GM19043 (cell line): ENCODE results near the gene CLDN24.
"Not testable (repeated sequence)": the region's sequence is repeated elsewhere in the genome, so short reads cannot be mapped to it uniquely, and the experiment has no call there.

Source experiments
- ATAC-seq: cut with Tn5 transposase; IDR thresholded peaks from one replicate; pipeline ENCODE4 v1.9.1; 2021; ENCODE audit warnings: low read depth; ENCODE audit not compliant: unreplicated experiment

CLDN24 gene

DNA sequence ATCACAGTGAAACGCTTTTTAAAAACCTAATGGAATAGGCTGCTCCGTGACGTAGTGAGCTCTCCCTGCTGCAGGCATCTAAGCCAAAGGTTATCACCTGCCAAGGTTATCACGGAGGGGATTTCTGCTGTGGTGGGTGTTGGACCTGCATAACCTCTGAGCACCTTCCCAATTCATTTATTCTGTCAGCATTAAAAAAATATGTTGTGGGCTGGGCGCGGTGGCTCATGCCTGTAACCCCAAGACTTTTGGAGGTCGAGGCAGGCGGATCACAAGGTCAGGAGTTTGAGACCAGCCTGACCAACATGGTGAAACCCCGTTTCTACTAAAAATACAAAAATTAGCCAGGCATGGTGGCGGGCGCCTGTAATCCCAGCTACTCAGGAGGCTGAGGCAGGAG is 1.8 kb upstream of the CLDN24 start:
- ATAC-seq: not testable (repeated sequence)

DNA sequence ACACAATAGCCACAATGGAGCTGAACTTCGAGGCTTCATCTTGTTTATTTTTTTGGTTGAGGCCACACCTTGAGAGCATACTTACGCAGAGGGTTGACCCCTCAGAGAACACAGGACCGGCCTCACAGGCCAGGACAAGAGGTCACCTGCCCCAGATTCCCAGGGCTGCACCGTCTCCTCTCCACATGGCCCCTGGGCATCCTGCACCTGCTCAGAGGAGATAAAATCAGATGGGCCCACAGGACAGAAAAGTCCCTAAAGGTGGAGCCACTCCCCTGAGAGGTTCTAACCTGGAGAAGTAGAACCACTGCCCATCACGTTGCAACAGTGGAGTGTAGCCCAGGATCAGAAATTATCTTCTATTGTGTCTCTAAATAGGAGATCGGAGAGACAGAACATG is 1.1 kb upstream of the CLDN24 start:
- no peak for ATAC-seq

DNA sequence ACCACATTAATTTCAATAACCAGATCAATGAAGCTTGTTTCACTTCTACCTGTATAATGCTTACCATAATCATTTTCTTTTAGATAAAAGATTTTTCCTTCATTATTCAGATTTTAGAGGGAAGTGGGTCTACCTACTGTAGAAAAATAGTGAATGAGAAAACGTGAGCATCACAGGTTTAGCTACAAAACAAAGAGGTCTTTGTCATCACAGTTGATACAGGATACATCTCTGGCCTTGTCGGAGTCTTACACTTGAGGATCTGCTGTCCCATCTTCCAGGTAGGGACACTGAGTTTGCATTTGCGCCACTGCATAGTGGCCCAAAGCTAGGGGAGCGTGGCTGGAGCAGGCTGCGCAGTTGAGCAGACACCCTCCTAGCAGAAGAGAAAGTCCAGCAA is 710 bp downstream of the CLDN24 start:
- ATAC-seq: no peak

DNA sequence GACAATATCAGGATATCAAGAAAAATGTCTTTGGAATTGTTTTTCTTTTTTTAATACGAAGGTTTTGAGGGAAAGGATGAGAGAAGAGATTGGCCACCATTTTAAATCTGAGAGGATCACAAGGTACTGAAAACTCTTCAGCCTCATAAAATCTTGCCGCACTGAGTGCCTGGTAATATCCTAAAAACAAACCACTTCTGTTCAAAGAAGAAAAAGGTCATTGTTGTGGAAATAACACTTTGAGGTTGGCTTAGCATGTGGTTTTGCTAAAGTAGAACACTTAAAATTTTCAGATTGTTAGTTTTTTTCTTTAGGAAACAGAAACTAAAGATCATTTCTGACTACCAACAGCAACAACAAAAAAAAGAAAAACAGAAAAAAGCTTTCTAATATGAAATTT is 1.1 kb downstream of the CLDN24 start:
- no peak for ATAC-seq

DNA sequence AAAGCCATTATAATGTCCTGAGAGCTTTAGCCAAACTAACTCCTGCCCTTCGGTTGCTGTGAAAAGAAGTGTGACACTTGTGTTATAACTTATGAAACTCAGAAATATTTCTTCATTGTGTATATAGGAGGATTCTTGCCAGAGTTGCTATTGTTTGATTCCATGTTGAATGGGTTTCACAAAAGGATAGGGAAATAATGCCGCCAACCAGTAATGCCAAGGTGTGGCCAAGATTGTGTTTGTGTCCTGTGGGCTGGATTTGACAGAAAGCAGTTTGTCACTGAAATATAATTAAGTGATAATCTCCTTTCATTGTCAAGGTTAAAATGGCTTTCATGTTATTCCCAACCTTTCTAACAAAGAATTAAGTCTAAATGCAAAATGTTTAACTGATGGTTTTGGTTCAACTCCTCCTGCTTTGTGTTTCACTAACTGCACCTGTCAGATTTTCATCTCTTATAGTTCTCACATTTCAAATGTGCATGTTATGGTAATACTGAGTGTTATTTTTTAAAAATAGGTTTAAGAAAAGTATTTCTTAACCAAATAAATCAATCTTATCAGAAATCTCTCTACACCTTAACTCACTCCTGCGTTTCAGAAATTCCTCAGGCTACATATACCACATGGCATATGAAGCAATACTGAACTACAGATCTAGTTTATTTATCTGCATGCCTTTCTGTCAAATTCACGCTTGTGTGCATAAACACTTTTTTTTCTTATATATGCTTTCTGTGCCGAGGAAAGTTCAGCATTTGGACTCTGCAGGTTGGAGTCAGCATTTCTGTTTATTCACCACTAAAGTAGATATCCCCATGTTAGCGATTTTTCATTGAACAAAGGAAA is 1.8 kb downstream of the CLDN24 start, which contains the start of gene CLDN22:
Gene CLDN22, minus strand, starts transcription at position 66 of the 849 bp plus-strand sequence. Its CDS starts 58 bp downstream, at position 8.
- no peak for ATAC-seq

DNA sequence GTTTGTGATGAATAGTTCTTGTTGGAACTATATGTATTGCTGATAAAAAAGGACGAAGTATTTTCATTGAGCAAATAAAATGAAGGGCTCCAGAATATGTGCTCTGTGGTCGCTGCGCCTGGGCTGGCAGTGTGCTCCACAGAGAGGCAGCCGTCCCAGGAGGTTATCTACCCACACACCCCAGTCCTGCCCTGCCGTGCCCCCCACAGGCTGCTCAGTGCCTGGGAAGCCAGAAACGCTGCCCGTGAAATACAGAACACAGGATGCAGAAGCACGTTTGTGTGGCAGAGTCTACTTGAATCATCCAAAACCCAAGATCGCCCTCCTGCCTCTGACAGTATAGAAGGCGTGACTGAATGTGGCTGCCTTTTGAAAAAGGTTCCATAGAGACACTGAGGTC is 3.6 kb downstream of the CLDN24 start:
- no peak for ATAC-seq

DNA sequence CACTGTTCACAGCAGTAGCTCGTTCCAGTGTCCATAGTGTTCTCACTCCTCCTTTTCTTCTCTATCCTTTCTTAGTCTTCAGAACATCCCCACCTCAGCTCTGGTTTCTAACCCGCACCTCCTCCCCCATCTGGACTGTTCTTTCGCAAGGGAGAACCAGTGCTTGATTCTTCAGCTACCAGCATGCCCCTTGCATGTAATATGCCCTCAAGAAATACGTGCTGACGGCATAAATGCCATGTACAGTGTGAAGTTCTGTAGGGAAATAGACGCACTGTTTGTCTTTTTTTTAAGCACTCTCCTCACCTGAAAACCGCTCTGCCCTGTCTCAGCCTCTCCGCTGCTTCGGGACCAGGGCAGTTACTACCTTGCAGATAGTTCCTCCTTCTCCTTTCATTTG is 7.4 kb downstream of the CLDN24 start:
- no peak for ATAC-seq

DNA sequence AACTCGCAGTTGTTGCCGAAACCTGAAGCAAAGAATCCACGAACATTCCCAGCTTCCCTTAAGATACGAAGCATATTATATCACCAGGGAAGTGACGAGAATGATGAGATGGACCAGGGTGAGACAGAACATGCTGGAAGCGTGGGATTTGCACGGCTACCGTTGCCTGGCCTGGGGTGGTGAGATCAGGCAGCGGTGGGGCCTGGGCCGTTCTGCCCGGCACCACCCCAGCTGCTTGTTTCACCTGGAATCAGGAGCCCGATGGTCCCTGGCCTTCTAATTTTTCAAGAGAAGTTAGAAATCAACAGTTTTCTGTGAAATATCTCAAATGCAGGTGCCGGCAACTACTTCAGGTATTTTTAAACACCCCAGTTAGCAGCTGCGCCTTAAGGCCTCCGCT is 7.9 kb downstream of the CLDN24 start:
- no peak for ATAC-seq

DNA sequence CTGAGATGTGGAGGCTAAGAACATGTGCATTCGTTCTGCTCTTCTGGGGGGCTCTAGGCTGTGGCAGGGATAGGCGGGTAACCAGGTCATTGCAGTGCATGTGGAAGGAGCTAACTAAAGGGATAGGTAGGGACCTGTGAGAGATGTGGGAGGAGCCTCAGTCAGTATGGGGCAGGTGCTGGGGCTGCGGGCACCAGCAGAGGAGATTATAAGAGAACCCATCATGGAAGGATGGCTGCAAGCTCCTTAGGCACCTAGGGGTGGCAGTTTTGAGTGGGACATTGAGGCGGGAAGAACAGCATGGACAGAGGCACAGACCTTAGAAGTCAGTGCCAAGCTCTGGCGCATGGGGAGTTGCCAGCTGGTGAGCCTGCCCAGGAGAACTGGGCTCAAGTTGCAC is 9.4 kb downstream of the CLDN24 start:
- no peak for ATAC-seq

DNA sequence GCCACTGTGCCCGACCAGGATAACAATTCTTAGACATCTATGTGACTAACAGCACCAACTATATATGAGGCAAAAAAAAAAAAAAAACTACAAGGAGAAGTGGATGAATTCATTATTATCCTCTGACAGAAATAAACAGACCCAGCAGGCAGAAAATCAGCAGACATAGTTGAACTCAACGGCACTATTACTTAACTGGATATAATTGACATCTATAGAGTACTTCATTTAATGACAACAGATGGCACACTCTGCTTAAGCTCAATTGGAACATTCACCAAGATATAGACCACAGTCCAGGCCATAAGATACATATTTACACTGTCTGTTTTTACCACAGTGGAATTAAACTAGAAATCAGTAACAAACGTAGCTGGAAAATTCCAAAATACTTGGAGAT is 15.4 kb downstream of the CLDN24 start:
- ATAC-seq: no peak

DNA sequence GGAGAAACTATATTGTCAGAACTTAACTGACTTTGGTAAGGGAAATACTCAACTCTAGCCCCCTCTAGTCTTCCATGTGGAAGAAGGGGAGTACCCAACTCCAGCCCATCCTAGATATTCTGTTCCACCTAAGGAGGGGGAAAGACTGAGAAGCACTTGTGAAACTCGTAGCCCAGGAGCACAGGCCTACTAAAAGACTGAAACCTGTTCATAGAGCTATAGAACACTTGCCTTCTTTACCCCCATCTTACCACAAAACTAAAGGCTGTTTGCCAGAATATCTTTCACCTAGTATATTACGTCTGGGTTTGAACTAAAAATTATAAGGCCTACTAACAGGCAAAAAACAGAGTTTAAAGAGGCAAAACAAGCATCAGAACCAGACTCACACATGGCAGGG is 17.7 kb downstream of the CLDN24 start:
- ATAC-seq: no peak

DNA sequence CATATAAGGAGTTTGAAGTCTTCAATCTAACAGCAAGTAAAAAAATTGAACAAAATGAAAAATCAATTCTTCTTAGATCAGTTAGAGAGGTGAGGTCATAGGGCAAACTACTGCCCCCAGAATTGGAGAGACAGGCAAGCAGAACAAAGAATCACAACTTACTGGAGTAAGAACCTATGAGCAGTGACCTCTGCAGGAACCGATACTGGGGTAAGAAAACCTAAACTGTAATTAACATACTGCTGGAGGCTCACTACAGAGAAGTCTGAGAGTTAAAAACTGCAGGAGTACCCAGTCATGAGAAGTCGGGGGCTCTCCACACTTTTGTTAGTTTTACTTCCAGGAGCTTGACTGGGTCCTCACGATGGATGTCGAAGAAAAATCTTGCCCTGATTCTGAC is 18.2 kb downstream of the CLDN24 start:
- ATAC-seq: no peak

DNA sequence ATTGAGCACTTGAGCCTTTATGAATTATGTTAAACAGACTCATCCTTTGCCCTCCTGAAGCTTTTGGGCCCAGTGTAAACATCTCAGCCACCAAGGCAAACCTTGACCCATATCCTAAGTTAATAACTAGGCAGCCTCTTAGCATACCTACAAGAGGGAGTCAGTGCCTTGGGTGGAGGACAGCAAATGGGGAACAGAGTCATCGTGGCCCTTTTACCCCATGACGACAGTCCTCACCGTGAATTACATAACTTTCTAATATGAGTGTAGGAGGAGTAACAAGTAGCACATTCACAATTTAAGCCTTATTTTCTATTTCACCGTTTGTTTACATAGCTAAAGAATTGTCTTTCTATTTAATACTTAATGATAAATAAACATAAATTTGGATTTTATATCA is 18.9 kb downstream of the CLDN24 start:
- no peak for ATAC-seq

DNA sequence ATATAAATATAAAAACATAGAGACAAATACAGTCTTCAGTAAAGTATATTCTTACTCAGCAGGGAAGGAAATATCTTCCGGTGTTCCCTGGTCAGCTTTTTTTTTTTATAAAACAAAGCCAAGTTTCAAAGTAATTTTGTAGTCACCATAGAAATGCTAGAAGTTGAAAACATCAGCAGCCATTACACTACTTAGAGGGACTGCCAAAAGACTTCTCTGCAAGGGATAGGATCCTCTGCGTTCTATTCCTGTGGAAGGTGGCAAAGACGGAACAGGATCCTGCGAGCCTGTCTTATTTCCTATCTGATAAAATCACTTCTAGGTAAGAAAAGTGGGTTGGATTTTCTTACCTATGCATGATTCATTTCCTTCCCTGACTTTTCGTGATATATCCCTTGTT is 21.6 kb downstream of the CLDN24 start:
- ATAC-seq: no peak

DNA sequence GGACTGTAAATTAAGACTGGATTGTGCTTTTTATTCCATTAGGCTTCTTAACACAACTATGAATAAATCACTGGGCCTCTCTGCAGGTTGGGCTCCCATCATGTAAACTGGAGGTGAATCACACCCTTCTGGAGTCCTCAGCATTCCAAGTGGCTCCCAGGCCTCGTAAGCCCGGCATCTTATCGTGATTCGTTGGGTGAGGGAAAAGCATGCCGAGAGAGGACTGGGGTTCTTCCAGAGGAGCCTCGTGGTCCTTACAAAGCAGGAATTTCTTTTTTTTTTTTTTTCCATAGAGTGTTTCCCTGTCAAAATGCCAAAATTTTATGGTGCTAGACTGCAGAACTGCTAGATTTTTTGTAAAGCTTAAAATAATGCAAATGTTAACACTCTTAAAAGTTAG is 22.2 kb downstream of the CLDN24 start:
- no peak for ATAC-seq

DNA sequence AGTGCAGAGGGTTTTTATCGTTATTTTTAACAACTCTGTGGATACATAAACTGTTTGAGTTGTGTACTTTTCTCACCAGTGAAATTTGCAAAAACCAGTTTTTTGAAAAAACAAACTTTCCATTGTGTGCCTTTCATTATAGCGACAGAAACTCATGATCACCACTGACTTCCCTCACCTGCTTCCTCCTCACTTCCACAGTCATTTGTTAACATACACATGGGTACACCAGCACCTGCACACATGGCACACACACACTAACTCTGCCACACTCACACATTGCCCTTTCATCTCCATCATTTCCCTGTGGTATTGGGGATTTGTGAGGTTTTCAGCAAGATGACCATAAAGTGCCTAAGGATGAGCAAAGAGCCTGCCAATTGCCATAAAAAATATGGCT is 22.8 kb downstream of the CLDN24 start:
- no peak for ATAC-seq

DNA sequence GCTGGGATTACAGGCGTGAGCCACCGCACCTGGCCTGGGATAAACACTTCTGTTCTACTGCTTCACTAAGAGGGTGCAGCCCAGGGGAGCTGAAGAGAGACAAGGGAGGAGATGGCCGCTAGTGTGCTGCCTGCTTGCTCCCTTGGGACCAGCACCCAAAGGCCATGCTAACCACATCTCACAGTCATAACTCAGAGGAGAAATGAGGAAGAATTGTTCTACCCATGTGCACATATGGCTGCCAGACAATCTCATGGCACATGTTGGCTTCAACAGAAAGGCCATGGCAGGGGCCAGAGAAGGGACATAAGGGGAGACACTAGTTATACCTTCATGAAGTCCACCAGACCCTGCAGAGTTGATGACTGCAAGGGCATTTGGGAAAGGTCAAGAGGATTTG is 24.6 kb downstream of the CLDN24 start:
- ATAC-seq: peak; percentile 79

DNA sequence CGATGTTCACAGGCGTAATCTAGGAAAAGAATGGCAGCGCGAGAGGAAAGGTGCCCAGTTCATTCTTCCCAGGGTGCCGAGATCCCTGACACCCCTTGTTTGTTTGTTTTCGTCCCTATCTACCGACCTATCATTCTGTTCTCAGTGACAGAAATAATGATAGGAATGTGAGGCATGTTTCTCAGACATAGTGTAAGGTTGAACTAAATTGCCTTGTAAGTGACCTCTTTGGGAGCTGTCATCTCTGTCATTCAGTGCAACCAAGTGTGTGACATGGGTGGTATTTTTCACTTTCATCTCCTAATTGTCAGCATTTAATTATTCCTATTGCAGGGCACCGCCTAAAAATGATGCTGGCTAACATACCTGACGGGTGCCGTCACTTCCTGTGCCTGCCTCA is 26.5 kb downstream of the CLDN24 start:
- ATAC-seq: no peak

DNA sequence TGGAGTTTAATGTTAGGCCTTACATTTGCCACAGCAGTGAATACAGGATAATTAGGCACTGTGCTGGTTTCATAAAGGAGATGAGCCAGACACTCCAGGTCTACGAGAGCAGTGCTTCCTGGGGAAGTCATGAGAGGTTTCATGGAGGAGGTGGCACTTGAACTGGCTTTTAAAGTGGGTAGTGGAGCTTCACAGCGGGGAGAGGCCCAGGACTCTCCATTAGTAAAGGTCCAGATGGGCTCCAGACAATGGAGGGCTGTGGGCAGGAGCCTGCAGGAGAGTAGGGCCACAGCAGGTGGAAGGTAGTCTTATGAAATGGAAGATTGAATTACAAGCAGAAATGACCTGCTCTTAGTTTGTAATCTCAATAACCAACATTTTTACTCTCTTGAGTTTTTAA is 31.2 kb downstream of the CLDN24 start:
- no peak for ATAC-seq

DNA sequence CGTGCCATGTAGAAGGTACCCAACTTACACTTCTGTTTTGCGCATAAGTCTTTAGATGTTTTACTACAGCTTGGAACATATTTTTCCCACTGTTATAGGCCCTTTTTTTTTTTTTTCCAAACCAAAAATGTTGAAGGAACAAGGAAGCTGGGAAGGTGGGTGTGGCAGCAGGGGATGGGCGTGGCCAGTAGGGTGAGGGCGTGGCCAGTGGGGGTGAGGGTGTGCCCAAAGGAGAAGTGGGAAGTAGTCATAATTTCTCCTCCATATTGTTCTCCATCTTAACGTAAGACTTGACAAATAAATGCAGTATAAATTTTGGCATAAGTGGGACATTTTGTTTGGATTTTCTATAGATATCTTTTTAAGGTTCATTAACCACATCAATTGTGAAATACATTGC is 32.5 kb downstream of the CLDN24 start:
- ATAC-seq: no peak

DNA sequence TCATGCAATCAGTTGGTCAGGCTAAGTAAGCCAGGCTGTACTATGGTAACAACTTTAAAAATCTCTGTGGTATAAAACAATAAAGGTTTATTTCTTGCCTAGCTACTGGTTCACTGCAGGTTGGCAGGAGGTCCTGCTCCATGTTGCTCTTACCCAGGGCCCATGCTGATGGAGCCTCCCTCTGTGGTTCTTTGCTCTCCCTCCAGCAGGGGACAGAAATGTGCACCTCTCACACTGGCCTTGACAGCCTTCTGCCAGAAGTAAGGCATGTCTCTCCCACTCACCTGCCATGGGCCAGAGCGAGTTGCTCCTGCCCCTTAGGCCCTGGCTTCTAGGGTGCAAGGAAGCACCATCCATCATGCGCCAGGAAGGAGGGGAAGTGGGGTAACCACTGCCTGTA is 33.3 kb downstream of the CLDN24 start:
- ATAC-seq: no peak

DNA sequence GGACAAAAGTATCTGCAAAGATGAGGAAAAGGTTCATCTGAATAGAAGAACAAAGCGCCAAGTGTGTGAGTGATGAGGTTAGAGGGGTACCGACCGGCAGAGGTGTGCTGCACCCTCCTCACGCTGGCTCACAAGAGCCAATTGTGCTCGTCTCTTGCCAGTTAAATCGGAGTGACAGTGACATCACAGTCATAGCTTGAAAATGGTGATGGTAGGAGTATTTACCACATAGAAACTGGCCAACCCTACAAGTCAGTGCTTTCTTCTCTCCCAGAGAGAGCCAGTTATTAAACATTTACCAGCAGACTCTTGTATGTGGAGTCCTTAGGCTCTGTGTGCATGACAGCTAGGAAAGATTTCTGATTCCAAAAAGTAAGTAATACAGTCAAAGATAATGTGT is 34.5 kb downstream of the CLDN24 start:
- ATAC-seq: peak; percentile 67

DNA sequence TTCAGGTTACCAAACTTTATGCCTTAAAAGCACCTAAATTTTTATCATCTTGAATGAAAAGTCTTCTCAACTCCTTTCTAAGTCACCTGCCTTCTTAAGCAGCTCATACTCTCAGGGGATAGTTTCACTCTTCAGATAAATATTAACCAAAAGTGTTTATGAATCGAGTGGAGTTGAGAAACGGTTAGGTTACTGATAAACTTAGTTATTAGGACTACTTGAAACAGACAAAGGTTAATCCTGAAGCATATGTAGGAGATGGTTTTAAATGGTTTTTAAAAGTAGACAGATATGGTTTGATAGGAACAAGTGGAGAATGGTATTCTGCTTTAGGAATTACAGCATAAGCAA is 34.9 kb downstream of the CLDN24 start:
- ATAC-seq: peak; percentile 82
